Measurements from ENCODE around the gene CLPTM1L.
"Not testable (repeated sequence)": the region's sequence is repeated elsewhere in the genome, so short reads cannot be mapped to it uniquely, and the experiment has no call there.

The CLPTM1L gene

GRCh38 chr5:1277331-1277730, 67.6 kb downstream of the CLPTM1L start:
- H3K27ac ChIP-seq (ENCODE audit: low read depth, low read length) = no peak overlapping the region
- no peak overlapping the region for H3K4me2 ChIP-seq (ENCODE audit: low read length)
- no peaks in the 10 kb centered on the region for H3K79me2 ChIP-seq (ENCODE audit: control insufficient read depth, insufficient read depth, low read length)
- H3K56ac ChIP-seq (ENCODE audit: low read length) = no peak overlapping the region
- peaks cover 1% of the 10 kb centered on the region for H3K36me3 ChIP-seq (ENCODE audit: control insufficient read depth, insufficient read depth, low read length)
- H3K27me3 ChIP-seq (ENCODE audit: insufficient read depth, low read length, poor library complexity) = no peaks in the 10 kb centered on the region
- no peak for DNase-seq
- no peak overlapping the region for H3K23ac ChIP-seq (ENCODE audit: low read length)
- H4K8ac ChIP-seq (ENCODE audit: low read depth, low read length) = no peak overlapping the region
- H2BK15ac ChIP-seq (replicated peaks; ENCODE audit: low read depth) = no peak overlapping the region
- no peak overlapping the region for H3K18ac ChIP-seq (ENCODE audit: low read length)
- no peak overlapping the region for H2BK5ac ChIP-seq (ENCODE audit: low read length)
- H2AK5ac ChIP-seq (ENCODE audit: low read length) = no peak overlapping the region
- H3K9ac ChIP-seq (ENCODE audit: low read length) = no peak overlapping the region
- no peaks in the 10 kb centered on the region for H3K4me1 ChIP-seq (ENCODE audit: control insufficient read depth, low read depth, low read length)
- H3K4ac ChIP-seq (ENCODE audit: low read depth, low read length) = no peak overlapping the region
- H2BK120ac ChIP-seq (ENCODE audit: low read depth, low read length) = no peak overlapping the region
- H3K79me1 ChIP-seq (ENCODE audit: low read length) = no peaks in the 10 kb centered on the region
- H4K5ac ChIP-seq (ENCODE audit: low read length) = no peak overlapping the region
- no peak overlapping the region for H3K4me3 ChIP-seq (ENCODE audit: low read length)
- WGBS (ENCODE audit: extremely low coverage, insufficient coverage, low lambda C conversion rate) = no CpG with 5 or more reads among the region's 21 CpGs

- no peak overlapping the region for H3K4me3 ChIP-seq (ENCODE audit: low read length)
- no peak overlapping the region for H3K18ac ChIP-seq (ENCODE audit: low read length)
- no peak overlapping the region for H4K5ac ChIP-seq (ENCODE audit: low read length)
- no peak overlapping the region for H2BK15ac ChIP-seq (replicated peaks; ENCODE audit: low read depth)
- H4K8ac ChIP-seq (ENCODE audit: low read depth, low read length) = no peak overlapping the region
- H2BK120ac ChIP-seq (ENCODE audit: low read depth, low read length) = no peak overlapping the region
- H3K27ac ChIP-seq (ENCODE audit: low read depth, low read length) = no peak overlapping the region
- no CpG with 5 or more reads among the region's 20 CpGs for WGBS (ENCODE audit: extremely low coverage, insufficient coverage, low lambda C conversion rate)
- H3K23ac ChIP-seq (ENCODE audit: low read length) = no peak overlapping the region
- no peak for DNase-seq
- no peak overlapping the region for H3K56ac ChIP-seq (ENCODE audit: low read length)
- H3K9ac ChIP-seq (ENCODE audit: low read length) = no peak overlapping the region
- H3K4me2 ChIP-seq (ENCODE audit: low read length) = no peak overlapping the region
- no peak overlapping the region for H3K4ac ChIP-seq (ENCODE audit: low read depth, low read length)
- no peaks in the 10 kb centered on the region for H3K27me3 ChIP-seq (ENCODE audit: insufficient read depth, low read length, poor library complexity)
- H3K4me1 ChIP-seq (ENCODE audit: control insufficient read depth, low read depth, low read length) = no peaks in the 10 kb centered on the region
- H3K79me1 ChIP-seq (ENCODE audit: low read length) = no peaks in the 10 kb centered on the region
- no peaks in the 10 kb centered on the region for H3K79me2 ChIP-seq (ENCODE audit: control insufficient read depth, insufficient read depth, low read length)
- H3K36me3 ChIP-seq (ENCODE audit: control insufficient read depth, insufficient read depth, low read length) = peaks cover 1% of the 10 kb centered on the region
- no peak overlapping the region for H2BK5ac ChIP-seq (ENCODE audit: low read length)
- H2AK5ac ChIP-seq (ENCODE audit: low read length) = no peak overlapping the region
Measured at GRCh38 chr5:1276930-1277329, 68.0 kb downstream of the CLPTM1L start.

- H3K79me1 ChIP-seq (ENCODE audit: low read length); DNase-seq; H3K4ac ChIP-seq (ENCODE audit: low read depth, low read length); H2BK5ac ChIP-seq (ENCODE audit: low read length); H3K79me2 ChIP-seq (ENCODE audit: control insufficient read depth, insufficient read depth, low read length); H3K4me3 ChIP-seq (ENCODE audit: low read length); H3K18ac ChIP-seq (ENCODE audit: low read length); H3K4me1 ChIP-seq (ENCODE audit: control insufficient read depth, low read depth, low read length); H3K23ac ChIP-seq (ENCODE audit: low read length); H3K36me3 ChIP-seq (ENCODE audit: control insufficient read depth, insufficient read depth, low read length); H2AK5ac ChIP-seq (ENCODE audit: low read length); H3K27ac ChIP-seq (ENCODE audit: low read depth, low read length); H3K9ac ChIP-seq (ENCODE audit: low read length); H4K5ac ChIP-seq (ENCODE audit: low read length); H2BK15ac ChIP-seq (replicated peaks; ENCODE audit: low read depth); H3K27me3 ChIP-seq (ENCODE audit: insufficient read depth, low read length, poor library complexity); H2BK120ac ChIP-seq (ENCODE audit: low read depth, low read length); H3K4me2 ChIP-seq (ENCODE audit: low read length); H4K8ac ChIP-seq (ENCODE audit: low read depth, low read length); H3K56ac ChIP-seq (ENCODE audit: low read length): not testable (repeated sequence)
- WGBS (ENCODE audit: extremely low coverage, insufficient coverage, low lambda C conversion rate) = no CpG with 5 or more reads among the region's 10 CpGs
Measured at GRCh38 chr5:1275397-1276391, 69.2 kb downstream of the CLPTM1L start.

GRCh38 chr5:1274471-1274870, 70.4 kb downstream of the CLPTM1L start:
- H4K5ac ChIP-seq (ENCODE audit: low read length) = no peak overlapping the region
- H3K27me3 ChIP-seq (ENCODE audit: insufficient read depth, low read length, poor library complexity) = no peaks in the 10 kb centered on the region
- no peak overlapping the region for H3K27ac ChIP-seq (ENCODE audit: low read depth, low read length)
- H3K9ac ChIP-seq (ENCODE audit: low read length) = no peak overlapping the region
- peaks cover 1% of the 10 kb centered on the region for H3K36me3 ChIP-seq (ENCODE audit: control insufficient read depth, insufficient read depth, low read length)
- H2BK5ac ChIP-seq (ENCODE audit: low read length) = no peak overlapping the region
- H3K4me2 ChIP-seq (ENCODE audit: low read length) = no peak overlapping the region
- H3K4me3 ChIP-seq (ENCODE audit: low read length) = no peak overlapping the region
- no CpG with 5 or more reads among the region's 16 CpGs for WGBS (ENCODE audit: extremely low coverage, insufficient coverage, low lambda C conversion rate)
- H3K18ac ChIP-seq (ENCODE audit: low read length) = no peak overlapping the region
- no peak overlapping the region for H2AK5ac ChIP-seq (ENCODE audit: low read length)
- no peak overlapping the region for H3K56ac ChIP-seq (ENCODE audit: low read length)
- no peaks in the 10 kb centered on the region for H3K4me1 ChIP-seq (ENCODE audit: control insufficient read depth, low read depth, low read length)
- no peak for DNase-seq
- H3K79me2 ChIP-seq (ENCODE audit: control insufficient read depth, insufficient read depth, low read length) = no peaks in the 10 kb centered on the region
- H3K23ac ChIP-seq (ENCODE audit: low read length) = no peak overlapping the region
- H2BK15ac ChIP-seq (replicated peaks; ENCODE audit: low read depth) = no peak overlapping the region
- no peak overlapping the region for H2BK120ac ChIP-seq (ENCODE audit: low read depth, low read length)
- no peaks in the 10 kb centered on the region for H3K79me1 ChIP-seq (ENCODE audit: low read length)
- H3K4ac ChIP-seq (ENCODE audit: low read depth, low read length) = no peak overlapping the region
- H4K8ac ChIP-seq (ENCODE audit: low read depth, low read length) = no peak overlapping the region

- Histone ChIP-seq H3K4me2 (ENCODE audit: low read length) (no peak overlapping the region), H3K36me3 (ENCODE audit: control insufficient read depth, insufficient read depth, low read length) (peaks cover 1% of the 10 kb centered on the region), H2BK120ac (ENCODE audit: low read depth, low read length) (no peak overlapping the region), H3K27ac (ENCODE audit: low read depth, low read length) (no peak overlapping the region), H2BK15ac (replicated peaks; ENCODE audit: low read depth) (no peak overlapping the region), H3K4ac (ENCODE audit: low read depth, low read length) (no peak overlapping the region), H3K23ac (ENCODE audit: low read length) (no peak overlapping the region), H3K79me1 (ENCODE audit: low read length) (no peaks in the 10 kb centered on the region), H3K4me3 (ENCODE audit: low read length) (no peak overlapping the region), H3K9ac (ENCODE audit: low read length) (no peak overlapping the region), H2BK5ac (ENCODE audit: low read length) (no peak overlapping the region), H3K18ac (ENCODE audit: low read length) (no peak overlapping the region), H2AK5ac (ENCODE audit: low read length) (no peak overlapping the region), H4K5ac (ENCODE audit: low read length) (no peak overlapping the region), H3K27me3 (ENCODE audit: insufficient read depth, low read length, poor library complexity) (no peaks in the 10 kb centered on the region), H4K8ac (ENCODE audit: low read depth, low read length) (no peak overlapping the region), H3K79me2 (ENCODE audit: control insufficient read depth, insufficient read depth, low read length) (no peaks in the 10 kb centered on the region), H3K56ac (ENCODE audit: low read length) (no peak overlapping the region), H3K4me1 (ENCODE audit: control insufficient read depth, low read depth, low read length) (no peaks in the 10 kb centered on the region)
- WGBS (ENCODE audit: extremely low coverage, insufficient coverage, low lambda C conversion rate) = no CpG with 5 or more reads among the region's 20 CpGs
- DNase-seq = no peak
Measured at GRCh38 chr5:1273745-1274144, 71.2 kb downstream of the CLPTM1L start.

All from mesendoderm (in vitro differentiated cells).